Measurements from ENCODE around the gene GSTO2.
"Not testable (repeated sequence)": the region's sequence is repeated elsewhere in the genome, so short reads cannot be mapped to it uniquely, and the experiment has no call there.

GSTO2 gene

DNA sequence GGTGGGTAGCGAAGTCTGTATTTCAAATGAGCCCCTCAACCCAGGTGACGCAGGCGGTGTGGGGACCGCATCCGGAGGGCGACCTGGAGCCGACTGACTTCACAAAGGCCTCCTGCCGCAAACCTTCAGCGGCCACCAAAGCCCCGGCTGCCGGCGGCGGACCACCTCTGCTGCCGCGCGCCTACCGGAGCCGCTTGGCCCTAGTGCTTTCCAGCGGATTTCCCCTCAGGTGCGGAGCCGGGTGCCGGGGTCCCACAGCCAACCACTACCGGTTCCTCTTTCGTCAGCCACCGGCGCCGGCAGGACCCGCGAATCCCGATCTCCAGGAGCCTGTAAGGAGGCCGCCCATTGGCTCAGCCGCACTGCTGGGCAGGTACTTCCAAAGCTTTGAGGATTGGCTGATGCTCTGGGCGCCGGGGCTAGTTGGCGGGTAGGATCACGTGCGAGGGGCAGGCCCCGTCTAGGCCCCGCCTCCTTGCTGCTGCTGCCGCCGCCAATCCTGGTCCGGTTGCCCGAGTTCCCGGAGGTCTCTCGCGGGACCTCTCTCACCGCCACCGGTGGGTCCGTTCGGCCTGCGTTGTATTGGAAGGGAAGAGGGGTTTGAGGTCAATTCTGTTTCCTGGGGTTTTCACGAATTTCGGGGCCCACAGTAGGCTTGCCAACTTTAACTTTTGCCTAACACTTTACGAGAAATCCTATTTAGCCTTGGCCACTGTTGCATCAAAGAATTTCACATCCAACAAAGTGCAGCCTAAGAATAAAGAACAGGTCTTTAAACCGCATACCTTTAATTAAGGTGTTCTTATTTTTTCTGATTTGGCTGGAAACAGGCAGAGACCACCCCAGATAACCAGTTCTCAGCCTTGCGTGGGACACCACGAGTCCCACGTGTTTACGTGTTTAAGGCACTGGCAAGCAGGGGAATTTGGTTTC is at the start of gene GSTO2:
Gene GSTO2, plus strand, starts transcription at position 472 of the 933 bp plus-strand sequence. CDS start 5,732 bp downstream, outside the sequence.
- DNase-seq = peak; percentile 33

GRCh38 chr10:104220522-104220921 is 48.5 kb upstream of the GSTO2 start:
- no peak for DNase-seq

DNA sequence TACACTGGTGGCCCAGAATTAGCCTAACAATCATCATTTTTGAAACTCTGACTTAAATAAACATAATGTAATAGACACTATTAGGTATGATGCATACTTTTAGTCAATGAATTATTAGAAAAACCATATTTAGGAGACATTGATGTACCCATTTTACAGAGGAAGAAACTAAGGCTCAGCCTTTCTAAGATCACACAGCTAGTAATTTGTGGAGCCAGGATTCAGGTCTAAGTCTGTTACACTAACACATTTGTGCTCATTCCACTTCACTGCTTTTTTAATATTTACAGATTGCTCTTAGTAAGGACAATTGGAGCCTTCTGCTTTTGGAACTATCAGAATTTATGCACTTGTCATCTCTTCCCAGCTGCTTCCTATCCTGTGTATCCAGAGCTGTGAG is 45.7 kb upstream of the GSTO2 start:
- DNase-seq = no peak

DNA sequence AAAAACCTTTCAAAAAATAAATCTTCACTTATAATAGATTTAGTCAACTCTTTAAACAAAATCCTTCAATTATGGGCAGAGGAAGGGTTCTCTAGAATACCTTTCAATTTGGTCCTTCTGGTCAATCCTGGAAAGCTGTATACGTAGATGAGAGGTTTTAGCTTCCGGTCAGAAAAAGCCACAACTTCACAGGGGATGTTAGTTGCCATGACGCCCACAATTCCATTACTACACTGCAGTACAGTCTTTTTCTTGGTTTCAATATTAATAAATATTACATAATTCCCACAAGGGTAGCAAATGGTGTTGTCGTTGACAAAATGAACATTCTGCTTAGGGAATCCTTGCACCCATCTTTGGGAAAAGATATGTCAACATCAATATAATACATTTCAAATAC is 38.5 kb upstream of the GSTO2 start:
- DNase-seq = no peak

- DNase-seq = peak; percentile 29
Observed at GRCh38 chr10:104231784-104232612, 37.0 kb upstream of the GSTO2 start, which contains the start of gene CFAP43. CFAP43 (minus strand) TSS chr10:104232364; CDS start chr10:104232246, 118 bp downstream.

- DNase-seq = no peak
Observed at GRCh38 chr10:104232613-104233102, 36.3 kb upstream of the GSTO2 start.

GRCh38 chr10:104233817-104234216 is 35.2 kb upstream of the GSTO2 start:
- no peak for DNase-seq

- no peak for DNase-seq
Observed at GRCh38 chr10:104234934-104235333, 34.0 kb upstream of the GSTO2 start.

DNA sequence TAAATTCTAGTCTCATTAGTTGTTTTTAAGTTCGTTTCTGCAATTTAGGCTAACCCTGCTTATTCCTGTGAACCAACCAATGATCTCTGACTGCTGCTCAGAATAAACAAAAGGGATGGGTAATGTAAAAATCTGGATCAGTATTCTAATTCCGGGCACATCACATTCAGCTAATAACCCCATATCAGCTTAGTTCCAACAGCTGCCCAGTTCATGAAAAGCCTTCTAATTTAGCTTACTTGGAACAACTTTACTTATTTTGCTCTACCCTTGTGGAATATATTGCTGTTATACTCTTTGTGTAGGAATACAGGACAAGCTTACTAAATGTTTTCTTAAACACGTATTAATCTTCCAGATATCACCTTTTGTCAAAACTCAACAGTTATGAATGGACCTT is 33.2 kb upstream of the GSTO2 start:
- no peak for DNase-seq

- DNase-seq = no peak
Observed at GRCh38 chr10:104240078-104240477, 28.9 kb upstream of the GSTO2 start.

- no peak for DNase-seq
Observed at GRCh38 chr10:104242545-104242944, 26.4 kb upstream of the GSTO2 start.

DNA sequence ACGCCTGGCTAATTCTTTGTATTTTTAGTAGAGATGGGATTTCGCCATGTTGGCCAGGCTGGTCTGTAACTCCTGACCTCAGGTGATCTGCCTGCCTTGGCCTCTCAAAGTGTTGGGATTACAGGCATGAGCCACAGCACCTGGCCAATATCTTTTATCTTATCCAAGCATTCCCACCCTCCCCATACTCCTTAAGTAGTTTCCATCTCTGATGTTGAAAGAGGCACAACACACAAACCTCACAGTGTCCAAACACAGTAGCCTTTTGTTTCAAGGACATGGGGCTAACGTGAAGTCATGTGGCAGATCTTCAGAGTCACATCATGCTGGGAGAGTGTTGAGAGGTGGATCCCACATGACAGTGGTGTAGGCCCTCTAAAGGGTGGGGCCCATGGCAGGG is 26.0 kb upstream of the GSTO2 start:
- not testable (repeated sequence) for DNase-seq

DNA sequence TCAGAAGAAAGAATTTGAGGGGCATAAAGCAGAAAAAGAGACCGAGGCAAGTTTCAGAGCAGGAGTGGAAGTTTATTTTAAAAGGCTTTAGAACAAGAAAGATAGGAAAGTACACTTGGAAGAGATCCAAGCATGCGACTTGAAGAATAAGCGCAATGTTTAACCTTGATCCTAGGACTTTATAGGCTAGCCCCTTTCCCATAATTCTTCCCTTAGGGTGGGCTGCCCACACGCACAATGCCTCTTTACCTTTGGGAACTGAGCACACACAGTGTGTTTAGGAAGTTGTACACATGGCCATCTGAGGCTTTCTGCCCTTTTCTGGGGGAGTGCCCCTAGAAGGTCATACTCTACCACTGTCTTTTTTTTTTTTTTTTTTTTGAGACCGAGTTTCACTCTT is 25.5 kb upstream of the GSTO2 start:
- DNase-seq = no peak

DNA sequence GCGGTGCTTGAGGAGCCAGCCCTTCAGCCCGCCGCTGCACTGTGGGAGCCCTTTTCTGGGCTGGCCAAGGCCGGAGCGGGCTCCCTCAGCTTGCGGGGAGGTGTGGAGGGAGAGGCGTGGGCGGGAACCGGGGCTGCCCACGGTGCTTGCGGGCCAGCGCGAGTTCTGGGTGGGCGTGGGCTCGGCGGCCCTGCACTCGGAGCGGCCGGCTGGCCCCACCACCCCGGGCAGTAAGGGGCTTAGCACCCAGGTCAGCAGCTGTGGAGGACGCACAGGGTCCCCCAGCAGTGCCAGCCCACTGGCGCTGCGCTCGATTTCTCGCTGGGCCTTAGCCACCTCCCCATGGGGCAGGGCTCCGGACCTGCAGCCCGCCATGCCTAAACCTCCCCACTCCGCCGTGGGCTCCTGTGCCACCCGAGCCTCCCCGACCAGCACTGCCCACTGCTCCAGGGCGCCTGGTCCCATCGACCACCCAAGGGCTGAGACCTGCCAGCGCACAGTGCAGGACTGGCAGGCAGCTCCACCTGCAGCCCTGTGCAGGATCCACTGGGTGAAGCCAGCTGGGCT is 23.8 kb upstream of the GSTO2 start:
- DNase-seq = no peak

DNA sequence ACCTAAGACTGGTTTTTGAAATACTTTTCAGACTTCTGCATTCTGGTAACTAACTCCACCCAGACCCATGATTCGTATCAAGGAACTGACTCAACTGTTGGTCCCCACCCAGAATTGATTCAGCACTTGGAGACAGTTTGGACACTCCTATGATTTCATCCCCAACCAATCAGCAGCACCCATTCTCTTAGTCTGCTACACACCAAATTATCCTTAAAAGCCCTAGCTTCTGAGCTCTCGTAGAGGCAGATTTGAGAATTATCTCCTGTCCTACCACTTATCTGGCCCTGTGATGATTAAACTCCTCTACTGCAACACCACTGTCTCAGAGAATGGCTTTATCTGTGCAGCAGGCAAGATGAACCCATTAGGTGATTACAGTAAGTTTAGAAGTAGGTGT is 22.0 kb upstream of the GSTO2 start:
- DNase-seq = no peak

- no peak for DNase-seq
Observed at GRCh38 chr10:104247513-104248146, 21.4 kb upstream of the GSTO2 start.

GRCh38 chr10:104248931-104249330 is 20.1 kb upstream of the GSTO2 start:
- not testable (repeated sequence) for DNase-seq

DNA sequence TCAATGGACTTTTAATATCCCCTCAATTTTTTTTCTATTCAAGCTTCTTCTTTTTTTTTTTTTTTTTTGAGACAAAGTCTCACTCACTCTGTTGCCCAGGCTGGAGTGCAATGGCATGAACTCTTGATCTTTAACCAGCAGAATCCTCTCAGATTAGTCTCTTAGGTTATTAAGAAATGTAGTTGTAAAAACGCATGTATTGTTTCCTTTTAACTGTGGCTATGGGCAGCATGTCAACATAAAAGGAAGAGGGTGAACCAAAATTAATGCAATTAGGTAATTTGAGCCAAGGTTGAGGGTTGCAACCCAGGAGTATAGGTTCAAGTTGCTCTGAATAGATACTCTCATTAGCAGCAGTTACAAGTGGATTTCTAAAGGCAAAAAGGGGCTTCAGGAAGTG is 18.6 kb upstream of the GSTO2 start:
- DNase-seq = no peak

DNA sequence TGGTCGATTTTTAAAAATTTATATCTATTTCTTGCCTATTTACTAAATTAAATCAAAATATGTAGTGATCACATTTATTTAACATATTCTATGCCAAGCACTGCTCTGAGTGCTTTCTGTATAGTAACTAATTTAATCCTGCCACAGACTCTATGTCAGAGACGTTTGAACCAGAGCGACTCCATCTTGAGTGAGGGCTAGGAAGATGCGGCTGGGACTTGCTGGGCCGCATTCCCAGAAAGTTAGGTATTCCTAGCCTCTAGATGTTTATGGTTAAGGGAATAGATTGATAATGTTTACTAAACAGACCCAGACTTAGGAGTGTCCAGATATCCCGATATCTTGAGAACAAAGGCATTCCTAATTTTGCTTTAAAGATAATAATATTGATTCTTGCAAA is 17.5 kb upstream of the GSTO2 start:
- no peak for DNase-seq

DNA sequence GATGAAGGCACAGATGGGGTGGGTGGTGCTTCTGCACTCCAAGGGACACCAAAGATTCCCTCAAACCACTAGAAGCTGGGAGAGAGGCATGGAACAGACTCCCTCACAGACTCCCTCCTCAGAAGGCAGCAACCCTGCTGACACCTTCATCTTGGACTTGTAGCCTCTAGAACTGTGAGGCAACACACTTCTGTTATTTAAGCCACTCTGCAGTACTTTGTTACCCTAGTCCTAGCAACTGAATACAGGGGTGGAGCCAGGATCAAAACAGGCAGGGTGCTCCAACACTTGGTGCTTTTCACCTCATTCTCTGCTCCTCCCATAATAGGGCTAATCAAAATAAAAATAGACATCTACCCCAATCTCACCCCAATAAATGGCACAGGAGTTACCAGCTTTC is 16.6 kb upstream of the GSTO2 start:
- DNase-seq = no peak

DNA sequence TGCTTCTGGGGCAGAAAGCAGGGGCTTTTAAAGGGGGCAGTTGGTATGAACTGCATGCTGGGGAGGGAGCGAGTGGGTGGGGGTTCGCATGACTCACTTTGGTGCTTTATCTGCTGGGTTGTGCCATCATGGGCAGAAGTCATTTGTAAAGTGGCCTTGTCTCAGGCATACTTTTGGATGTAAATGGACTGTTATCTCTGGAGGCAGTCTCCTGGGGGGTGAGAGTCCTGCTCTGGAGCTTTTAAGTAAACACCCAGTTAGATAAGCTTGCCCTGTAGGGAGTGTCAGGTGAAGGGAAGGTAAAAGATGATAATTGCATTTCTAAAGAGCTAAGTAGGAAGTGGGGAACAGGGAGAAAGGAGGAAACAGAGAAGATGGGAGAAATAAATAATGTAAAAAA is 15.9 kb upstream of the GSTO2 start:
- DNase-seq = no peak

GRCh38 chr10:104253606-104254410 is 15.2 kb upstream of the GSTO2 start:
- DNase-seq = no peak
